ENCODE results near the gene PCDH1. TPM values are rescaled to one million over a fixed set of nuclear protein-coding genes. Genes with fewer than 3 reads are reported as not detected.
"Not testable (repeated sequence)": the region's sequence is repeated elsewhere in the genome, so short reads cannot be mapped to it uniquely, and the experiment has no call there.

Gene PCDH1
- total and polyA plus RNA-seq, 10 donors: 0.30 to 11.4 (median 5.3) TPM

DNA sequence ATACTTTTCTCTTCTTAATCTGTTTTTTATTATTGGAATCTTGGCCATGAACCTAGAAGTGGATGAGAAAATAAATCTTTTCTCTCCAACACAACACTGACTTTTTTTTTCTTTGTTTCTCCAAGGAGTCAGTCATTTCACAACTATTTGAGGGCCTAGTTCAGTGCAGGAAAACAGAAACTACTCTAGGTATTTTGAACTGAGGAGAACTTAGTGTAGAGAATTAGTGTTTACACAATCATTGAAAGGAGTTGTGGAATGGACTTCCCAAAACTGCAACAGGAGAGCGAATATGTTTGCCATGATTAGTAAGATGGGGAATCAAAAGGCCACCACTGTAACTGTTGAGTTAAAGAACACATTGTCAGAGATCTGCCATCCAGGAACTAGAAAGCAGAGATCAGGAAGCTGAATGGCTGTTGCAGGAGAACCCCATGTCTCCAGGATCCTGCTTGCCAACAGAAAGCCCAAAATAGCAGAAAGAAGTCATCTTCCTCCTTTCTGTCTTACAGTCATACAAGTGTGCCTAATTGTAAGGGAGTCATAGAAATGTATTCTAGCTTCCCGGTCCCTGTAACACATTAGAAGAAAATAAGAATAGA, 20.3 kb upstream of the PCDH1 start:
- Histone ChIP-seq H3K27ac (peak overlapping the region in 1 of 8 donors; percentile 30), H3K4me1 (no peaks in the 10 kb centered on the region), H3K9me3 (no peaks in the 10 kb centered on the region), H3K4me3 (no peak overlapping the region), H3K36me3 (no peaks in the 10 kb centered on the region), H3K27me3 (replicated peaks in 1 of 7) (no peaks in the 10 kb centered on the region)
- intact Hi-C loops (cut with DNase I; ENCODE audit: low total_unique reads): no loop called here
- 70 to 85% (median 77%) methylated on average over 2 of the region's 2 CpGs for WGBS, 5 donors
- TF ChIP-seq, protein P1, sequence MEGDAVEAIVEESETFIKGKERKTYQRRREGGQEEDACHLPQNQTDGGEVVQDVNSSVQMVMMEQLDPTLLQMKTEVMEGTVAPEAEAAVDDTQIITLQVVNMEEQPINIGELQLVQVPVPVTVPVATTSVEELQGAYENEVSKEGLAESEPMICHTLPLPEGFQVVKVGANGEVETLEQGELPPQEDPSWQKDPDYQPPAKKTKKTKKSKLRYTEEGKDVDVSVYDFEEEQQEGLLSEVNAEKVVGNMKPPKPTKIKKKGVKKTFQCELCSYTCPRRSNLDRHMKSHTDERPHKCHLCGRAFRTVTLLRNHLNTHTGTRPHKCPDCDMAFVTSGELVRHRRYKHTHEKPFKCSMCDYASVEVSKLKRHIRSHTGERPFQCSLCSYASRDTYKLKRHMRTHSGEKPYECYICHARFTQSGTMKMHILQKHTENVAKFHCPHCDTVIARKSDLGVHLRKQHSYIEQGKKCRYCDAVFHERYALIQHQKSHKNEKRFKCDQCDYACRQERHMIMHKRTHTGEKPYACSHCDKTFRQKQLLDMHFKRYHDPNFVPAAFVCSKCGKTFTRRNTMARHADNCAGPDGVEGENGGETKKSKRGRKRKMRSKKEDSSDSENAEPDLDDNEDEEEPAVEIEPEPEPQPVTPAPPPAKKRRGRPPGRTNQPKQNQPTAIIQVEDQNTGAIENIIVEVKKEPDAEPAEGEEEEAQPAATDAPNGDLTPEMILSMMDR (IDR thresholded peaks at IDR 0.05 in 8 of 11, conservative IDR thresholded peaks at IDR 0.05 in 3 of 11): no peak
- no peak for TF ChIP-seq POLR2AphosphoS5 (IDR thresholded peaks at IDR 0.05)
- TF ChIP-seq POLR2A (IDR thresholded peaks at IDR 0.05): no peak
- no peak for DNase-seq

DNA sequence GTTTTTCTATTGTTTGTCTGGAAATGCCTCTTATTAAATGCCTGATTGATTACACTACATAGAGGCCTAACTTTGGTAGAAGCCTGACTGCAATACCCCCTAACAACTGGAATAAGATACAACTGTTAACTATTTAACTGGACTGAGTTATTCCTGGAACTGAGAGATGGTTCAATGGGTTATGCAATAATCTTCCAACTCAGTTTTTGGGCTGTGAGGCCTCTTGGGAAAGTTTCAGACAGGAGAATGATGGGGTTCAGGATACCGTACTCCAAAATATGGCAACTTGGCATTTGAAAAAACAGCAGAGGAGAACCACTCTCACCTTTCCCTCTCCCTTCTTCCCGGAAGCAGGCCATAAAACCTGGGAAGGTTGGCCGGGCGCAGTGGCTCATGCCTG, 19.2 kb upstream of the PCDH1 start:
- no peak overlapping the region for H3K4me3 ChIP-seq
- intact Hi-C loops (cut with DNase I; ENCODE audit: low total_unique reads): no loop called here
- H3K27ac ChIP-seq: peak overlapping the region in 1 of 8 donors; percentile 21
- WGBS, 5 donors: 93 to 99% (median 95%) methylated on average over 4 of the region's 4 CpGs
- TF ChIP-seq POLR2AphosphoS5 (IDR thresholded peaks at IDR 0.05) (no peak), POLR2A (IDR thresholded peaks at IDR 0.05) (no peak)
- TF ChIP-seq, protein P1 (IDR thresholded peaks at IDR 0.05 in 8 of 11, conservative IDR thresholded peaks at IDR 0.05 in 3 of 11): no peak
- H3K4me1 ChIP-seq: no peaks in the 10 kb centered on the region
- H3K9me3 ChIP-seq: no peaks in the 10 kb centered on the region
- H3K27me3 ChIP-seq (replicated peaks in 1 of 7): peaks cover 0 to 3% (median 0%) of the 10 kb centered on the region in 7 donors
- no peak for DNase-seq
- H3K36me3 ChIP-seq: no peaks in the 10 kb centered on the region

DNA sequence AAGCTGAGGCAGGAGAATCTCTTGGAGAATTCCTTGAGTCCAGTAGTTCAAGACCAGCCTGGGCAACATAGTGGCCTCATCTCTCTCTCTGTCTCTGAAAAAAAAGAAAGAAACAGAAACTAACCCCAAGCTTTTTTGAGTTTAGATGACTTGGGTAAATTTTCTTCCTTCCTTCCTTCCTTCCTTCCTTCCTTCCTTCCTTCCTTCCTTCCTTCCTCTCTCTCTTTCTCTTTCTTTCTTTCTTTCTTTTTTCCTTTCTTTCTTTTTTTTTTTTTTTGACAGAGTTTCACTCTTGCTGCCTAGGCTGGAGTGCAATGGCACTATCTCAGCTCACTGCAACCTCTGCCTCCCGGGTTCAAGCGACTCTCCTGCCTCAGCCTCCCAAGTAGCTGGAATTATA, 12.2 kb upstream of the PCDH1 start:
- intact Hi-C loops (cut with DNase I; ENCODE audit: low total_unique reads); H3K27ac ChIP-seq; DNase-seq; H3K4me3 ChIP-seq; H3K36me3 ChIP-seq; H3K4me1 ChIP-seq; H3K9me3 ChIP-seq: not testable (repeated sequence)
- peaks cover 0 to 36% (median 2%) of the 10 kb centered on the region in 7 donors for H3K27me3 ChIP-seq (replicated peaks in 1 of 7)
- WGBS, 5 donors: 92 to 100% (median 95%) methylated on average over 2 of the region's 2 CpGs

DNA sequence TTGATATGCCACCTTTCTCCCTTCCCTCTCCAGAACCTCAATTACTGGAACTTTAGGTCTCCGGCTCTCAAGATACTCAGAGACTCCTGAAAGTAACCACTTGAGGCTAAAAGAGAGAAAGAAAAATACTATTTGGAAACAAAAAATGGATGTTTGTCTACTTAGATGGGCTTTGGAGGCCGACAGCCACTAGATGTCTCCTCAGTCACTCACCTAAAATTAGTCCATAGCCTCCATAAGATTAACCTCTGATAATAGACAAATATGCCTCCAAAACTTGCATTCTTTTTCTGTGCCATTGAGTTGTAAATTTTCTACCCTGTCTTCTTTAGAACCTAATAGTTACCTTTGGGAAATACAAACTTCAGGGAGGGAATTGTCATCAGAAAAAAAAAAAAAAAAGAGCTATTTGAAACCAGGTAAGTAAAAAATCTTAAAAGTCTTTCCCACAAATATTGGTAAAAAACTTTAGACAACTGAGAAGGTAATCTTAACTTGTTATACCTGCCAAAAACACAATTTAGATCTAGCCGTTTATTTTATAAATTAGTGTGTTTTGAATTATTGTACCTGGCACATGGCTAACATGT, 11.2 kb upstream of the PCDH1 start:
- H3K27ac ChIP-seq: no peak overlapping the region
- no peak for DNase-seq
- intact Hi-C loops (cut with DNase I; ENCODE audit: low total_unique reads): loop anchor here (10.0 kb wide), 1 partner anchor 65 kb away; the partner anchor contains the start of gene PCDH12
- peaks cover 0 to 47% (median 12%) of the 10 kb centered on the region in 7 donors for H3K27me3 ChIP-seq (replicated peaks in 1 of 7)
- H3K9me3 ChIP-seq: no peaks in the 10 kb centered on the region
- TF ChIP-seq, protein P1 (IDR thresholded peaks at IDR 0.05 in 8 of 11, conservative IDR thresholded peaks at IDR 0.05 in 3 of 11): peak in 7 of 11 experiments; percentile 10 to 33 (median 29)
- TF ChIP-seq POLR2AphosphoS5 (IDR thresholded peaks at IDR 0.05) (no peak), POLR2A (IDR thresholded peaks at IDR 0.05) (no peak)
- no peak overlapping the region for H3K4me3 ChIP-seq
- peaks cover 0 to 8% (median 5%) of the 10 kb centered on the region in 6 donors for H3K4me1 ChIP-seq
- WGBS, 5 donors: 49 to 61% (median 53%) methylated on average over 3 of the region's 3 CpGs
- no peaks in the 10 kb centered on the region for H3K36me3 ChIP-seq
